ENCODE measurements around the gene LRCH3. TPM values are rescaled to one million over a fixed set of nuclear protein-coding genes. Genes with fewer than 3 reads are reported as not detected.

Gene LRCH3
- total RNA-seq, 1 donor from 2014 or later, result 19.5 TPM

DNA sequence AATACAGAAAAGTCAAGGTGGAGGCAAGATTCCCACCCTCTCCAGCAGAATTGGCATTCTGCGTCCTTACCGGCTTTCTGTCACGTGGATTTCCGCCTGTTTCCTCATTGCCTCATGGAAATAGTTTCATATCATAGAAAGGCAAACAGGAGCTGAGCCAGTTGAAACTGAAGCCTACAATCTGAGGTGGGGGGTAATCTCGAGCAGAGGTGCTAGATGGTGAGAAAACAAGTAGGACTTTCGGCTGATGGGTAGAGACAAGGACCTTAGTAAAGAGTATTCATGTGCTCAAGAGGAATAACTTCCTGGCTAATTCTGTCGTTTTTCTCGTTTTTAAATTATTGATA, 39.9 kb downstream of the LRCH3 start:
- no peak for DNase-seq (ENCODE audit: low read depth)

GRCh38 chr3:197833930-197834715, 43.1 kb downstream of the LRCH3 start:
- DNase-seq (ENCODE audit: low read depth), result no peak
- TF ChIP-seq, protein P1, sequence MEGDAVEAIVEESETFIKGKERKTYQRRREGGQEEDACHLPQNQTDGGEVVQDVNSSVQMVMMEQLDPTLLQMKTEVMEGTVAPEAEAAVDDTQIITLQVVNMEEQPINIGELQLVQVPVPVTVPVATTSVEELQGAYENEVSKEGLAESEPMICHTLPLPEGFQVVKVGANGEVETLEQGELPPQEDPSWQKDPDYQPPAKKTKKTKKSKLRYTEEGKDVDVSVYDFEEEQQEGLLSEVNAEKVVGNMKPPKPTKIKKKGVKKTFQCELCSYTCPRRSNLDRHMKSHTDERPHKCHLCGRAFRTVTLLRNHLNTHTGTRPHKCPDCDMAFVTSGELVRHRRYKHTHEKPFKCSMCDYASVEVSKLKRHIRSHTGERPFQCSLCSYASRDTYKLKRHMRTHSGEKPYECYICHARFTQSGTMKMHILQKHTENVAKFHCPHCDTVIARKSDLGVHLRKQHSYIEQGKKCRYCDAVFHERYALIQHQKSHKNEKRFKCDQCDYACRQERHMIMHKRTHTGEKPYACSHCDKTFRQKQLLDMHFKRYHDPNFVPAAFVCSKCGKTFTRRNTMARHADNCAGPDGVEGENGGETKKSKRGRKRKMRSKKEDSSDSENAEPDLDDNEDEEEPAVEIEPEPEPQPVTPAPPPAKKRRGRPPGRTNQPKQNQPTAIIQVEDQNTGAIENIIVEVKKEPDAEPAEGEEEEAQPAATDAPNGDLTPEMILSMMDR (conservative IDR thresholded peaks at IDR 0.05; ENCODE audit: low read depth, low read length), result no peak
- no peak overlapping the region for H3K4me3 ChIP-seq (ENCODE audit: low read depth, low read length)

More for the DNA sequence above, 39.9 kb downstream of the LRCH3 start:
- TF ChIP-seq, protein P1 (conservative IDR thresholded peaks at IDR 0.05; ENCODE audit: low read depth, low read length), result no peak
- no peak overlapping the region for H3K4me3 ChIP-seq (ENCODE audit: low read depth, low read length)

DNA sequence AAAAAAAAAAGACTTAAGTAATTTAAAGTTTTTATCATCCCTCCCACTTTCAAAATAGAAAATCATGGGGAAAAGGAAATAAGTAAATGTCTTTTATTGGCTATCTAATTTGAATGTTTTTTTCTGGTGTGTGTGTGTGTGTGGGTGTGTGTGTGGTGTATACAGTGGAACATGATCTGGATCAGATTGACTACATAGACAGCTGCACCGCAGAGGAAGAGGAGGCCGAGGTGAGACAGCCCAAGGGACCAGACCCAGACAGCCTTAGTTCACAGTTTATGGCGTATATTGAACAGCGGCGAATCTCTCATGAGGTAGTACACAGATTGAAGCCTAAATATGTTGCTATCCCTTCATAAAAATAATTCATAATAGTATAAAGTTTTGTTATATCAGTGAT, 44.5 kb downstream of the LRCH3 start:
- TF ChIP-seq, protein P1 (conservative IDR thresholded peaks at IDR 0.05; ENCODE audit: low read depth, low read length), result no peak
- no peak overlapping the region for H3K4me3 ChIP-seq (ENCODE audit: low read depth, low read length)
- no peak for DNase-seq (ENCODE audit: low read depth)

DNA sequence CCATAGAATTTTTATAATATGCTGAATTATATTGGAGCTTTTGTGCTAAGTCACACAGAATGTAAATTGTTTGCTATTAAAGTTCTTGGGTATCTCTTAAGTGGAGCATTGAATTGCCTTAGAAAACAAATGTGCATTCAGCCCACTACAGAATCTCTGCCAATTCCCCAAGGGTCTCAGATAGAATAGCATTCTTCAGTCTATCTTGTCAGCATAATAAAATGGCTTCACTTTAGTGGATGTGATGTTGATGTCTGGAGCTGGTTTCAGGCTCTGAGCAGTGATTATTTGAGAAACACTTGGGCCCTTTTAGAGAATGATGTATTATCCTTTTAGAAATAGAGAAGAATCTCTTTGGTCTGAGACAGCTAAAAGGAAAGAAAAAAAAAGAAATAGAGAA, 45.2 kb downstream of the LRCH3 start:
- no peak overlapping the region for H3K4me3 ChIP-seq (ENCODE audit: low read depth, low read length)
- TF ChIP-seq, protein P1 (conservative IDR thresholded peaks at IDR 0.05; ENCODE audit: low read depth, low read length), result no peak
- DNase-seq (ENCODE audit: low read depth), result no peak

DNA sequence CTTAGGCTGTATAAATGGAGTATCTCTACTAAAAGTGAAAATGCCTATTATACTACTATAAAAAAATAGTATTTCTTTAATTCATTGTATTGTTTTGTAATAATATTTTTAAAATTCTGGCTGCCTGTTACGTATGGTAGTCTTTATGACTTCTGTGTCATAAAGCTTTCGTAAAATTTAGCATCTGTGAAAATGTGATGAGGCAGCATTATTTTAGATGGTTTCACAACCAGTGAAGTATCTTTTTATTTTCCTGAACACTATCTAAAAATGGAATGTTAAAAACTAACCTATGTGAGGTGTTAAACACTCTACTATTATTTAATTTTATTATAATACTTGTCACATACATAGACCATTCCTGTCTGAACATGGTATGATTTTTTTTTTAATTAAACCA, 46.2 kb downstream of the LRCH3 start:
- H3K4me3 ChIP-seq (ENCODE audit: low read depth, low read length), result no peak overlapping the region
- TF ChIP-seq, protein P1 (conservative IDR thresholded peaks at IDR 0.05; ENCODE audit: low read depth, low read length), result no peak
- DNase-seq (ENCODE audit: low read depth), result no peak

DNA sequence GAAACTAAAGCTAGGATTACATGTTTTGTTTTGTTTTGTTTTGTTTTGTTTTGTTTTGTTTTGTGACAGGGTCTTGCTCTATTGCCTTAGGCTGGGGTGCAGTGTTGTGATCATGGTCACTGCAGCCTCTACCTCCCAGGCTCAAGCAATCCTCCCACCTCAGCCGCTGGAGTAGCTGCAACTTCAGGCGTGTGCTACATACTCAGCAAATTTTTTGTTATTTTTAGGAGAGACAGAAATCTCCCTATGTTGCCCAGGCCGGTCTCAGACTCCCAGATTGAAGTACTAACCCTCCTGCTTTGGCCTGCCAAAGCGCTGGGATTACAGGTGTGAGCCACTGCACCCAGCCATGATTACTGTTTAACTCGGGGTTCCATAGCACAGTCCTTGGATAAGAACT, 50.7 kb downstream of the LRCH3 start:
- TF ChIP-seq, protein P1 (conservative IDR thresholded peaks at IDR 0.05; ENCODE audit: low read depth, low read length), result no peak
- H3K4me3 ChIP-seq (ENCODE audit: low read depth, low read length), result no peak overlapping the region
- no peak for DNase-seq (ENCODE audit: low read depth)

- TF ChIP-seq, protein P1 (conservative IDR thresholded peaks at IDR 0.05; ENCODE audit: low read depth, low read length), result no peak
- no peak for DNase-seq (ENCODE audit: low read depth)
- H3K4me3 ChIP-seq (ENCODE audit: low read depth, low read length), result no peak overlapping the region
These were observed 55.4 kb downstream of the LRCH3 start for GRCh38 chr3:197846491-197846890.

Measured in epithelial cell of proximal tubule (primary cell).